Measurements from ENCODE around the gene NT5C.

DNA sequence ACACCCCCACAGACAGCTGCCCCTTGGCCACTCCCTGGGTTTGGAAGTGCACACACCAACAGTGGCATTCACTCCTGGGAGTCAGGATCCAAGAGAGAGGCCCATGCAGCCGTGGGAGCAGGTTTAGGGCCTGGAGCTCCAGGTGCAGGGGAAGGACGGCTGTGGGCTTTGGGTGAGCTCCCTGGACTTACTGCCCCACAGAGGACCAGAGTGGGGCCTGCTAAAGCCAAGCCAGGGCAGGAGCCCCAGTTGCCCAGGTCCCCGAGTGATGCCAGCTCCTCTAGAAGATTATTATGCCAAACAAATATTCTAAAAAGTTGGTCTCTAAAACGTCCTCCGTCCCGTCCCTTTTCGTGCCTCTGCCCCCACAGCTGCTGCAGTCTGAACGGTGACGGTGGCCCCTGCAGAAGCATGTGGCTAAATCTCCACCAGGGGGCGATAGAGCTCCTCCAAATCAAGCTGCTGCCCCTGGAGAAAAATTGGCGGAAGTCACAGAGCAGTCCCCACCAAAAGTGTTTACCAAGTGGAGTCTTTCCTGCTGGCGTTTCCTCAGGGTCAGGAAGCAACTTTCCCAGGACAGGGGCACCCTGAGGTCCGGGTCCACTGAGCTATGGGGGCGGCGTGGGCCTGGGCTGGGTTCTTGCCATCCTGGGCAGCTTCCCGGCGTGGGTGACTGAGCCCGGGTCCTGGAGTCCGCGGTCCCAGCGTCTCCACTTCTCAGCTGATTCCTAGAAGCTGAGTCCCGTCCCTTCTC lies 17.6 kb downstream of the NT5C start:
- TF ChIP-seq, protein P1, sequence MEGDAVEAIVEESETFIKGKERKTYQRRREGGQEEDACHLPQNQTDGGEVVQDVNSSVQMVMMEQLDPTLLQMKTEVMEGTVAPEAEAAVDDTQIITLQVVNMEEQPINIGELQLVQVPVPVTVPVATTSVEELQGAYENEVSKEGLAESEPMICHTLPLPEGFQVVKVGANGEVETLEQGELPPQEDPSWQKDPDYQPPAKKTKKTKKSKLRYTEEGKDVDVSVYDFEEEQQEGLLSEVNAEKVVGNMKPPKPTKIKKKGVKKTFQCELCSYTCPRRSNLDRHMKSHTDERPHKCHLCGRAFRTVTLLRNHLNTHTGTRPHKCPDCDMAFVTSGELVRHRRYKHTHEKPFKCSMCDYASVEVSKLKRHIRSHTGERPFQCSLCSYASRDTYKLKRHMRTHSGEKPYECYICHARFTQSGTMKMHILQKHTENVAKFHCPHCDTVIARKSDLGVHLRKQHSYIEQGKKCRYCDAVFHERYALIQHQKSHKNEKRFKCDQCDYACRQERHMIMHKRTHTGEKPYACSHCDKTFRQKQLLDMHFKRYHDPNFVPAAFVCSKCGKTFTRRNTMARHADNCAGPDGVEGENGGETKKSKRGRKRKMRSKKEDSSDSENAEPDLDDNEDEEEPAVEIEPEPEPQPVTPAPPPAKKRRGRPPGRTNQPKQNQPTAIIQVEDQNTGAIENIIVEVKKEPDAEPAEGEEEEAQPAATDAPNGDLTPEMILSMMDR (IDR thresholded peaks at IDR 0.05; ENCODE audit: low read length): peak; percentile 94
- TF ChIP-seq EZH2 (IDR thresholded peaks at IDR 0.05; ENCODE audit: borderline replicate concordance, low read length): no peak

Data from OCI-LY1 (cell line).